Measurements from ENCODE around the gene CEP112.

DNA sequence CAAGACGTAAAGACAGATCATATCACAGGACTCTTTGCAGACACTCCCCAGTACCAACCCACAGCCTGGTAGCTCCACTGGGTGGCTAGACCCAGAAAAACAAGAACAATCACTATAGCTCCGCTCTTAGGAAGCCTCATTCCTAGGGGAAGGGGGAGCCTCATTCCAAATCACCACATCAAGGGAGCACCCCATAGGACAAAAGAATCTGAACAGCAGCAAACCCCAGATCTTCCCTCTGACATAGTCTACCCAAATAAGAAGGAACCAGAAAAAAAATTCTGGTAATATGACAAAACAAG, 237.8 kb downstream of the CEP112 start:
- no peak for TF ChIP-seq POLR2A (IDR thresholded peaks at IDR 0.05)
- TF ChIP-seq, protein P1, sequence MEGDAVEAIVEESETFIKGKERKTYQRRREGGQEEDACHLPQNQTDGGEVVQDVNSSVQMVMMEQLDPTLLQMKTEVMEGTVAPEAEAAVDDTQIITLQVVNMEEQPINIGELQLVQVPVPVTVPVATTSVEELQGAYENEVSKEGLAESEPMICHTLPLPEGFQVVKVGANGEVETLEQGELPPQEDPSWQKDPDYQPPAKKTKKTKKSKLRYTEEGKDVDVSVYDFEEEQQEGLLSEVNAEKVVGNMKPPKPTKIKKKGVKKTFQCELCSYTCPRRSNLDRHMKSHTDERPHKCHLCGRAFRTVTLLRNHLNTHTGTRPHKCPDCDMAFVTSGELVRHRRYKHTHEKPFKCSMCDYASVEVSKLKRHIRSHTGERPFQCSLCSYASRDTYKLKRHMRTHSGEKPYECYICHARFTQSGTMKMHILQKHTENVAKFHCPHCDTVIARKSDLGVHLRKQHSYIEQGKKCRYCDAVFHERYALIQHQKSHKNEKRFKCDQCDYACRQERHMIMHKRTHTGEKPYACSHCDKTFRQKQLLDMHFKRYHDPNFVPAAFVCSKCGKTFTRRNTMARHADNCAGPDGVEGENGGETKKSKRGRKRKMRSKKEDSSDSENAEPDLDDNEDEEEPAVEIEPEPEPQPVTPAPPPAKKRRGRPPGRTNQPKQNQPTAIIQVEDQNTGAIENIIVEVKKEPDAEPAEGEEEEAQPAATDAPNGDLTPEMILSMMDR (IDR thresholded peaks at IDR 0.05): no peak
